GM10248 (cell line): ENCODE data around the gene IER3.
A peak's percentile ranks its signal among the peaks of the same experiment; 100 is the strongest.
"Not testable (repeated sequence)": the region's sequence is repeated elsewhere in the genome, so short reads cannot be mapped to it uniquely, and the experiment has no call there.

Experiments
- CTCF ChIA-PET: fragments of 300-600 bp; sonication (Branson Sonifier 250); formaldehyde crosslinking; extraction: SDS; loops from one replicate; lab custom pipeline; 2021; ENCODE audit warnings: antibody characterized with exemption; lab: Yijun Ruan, JAX
- POLR2A ChIA-PET: fragments of 350-650 bp; sonication (Branson Sonifier 250); formaldehyde crosslinking; extraction: SDS; loops from one replicate; lab custom pipeline; 2020; ENCODE audit warnings: antibody characterized with exemption; lab: Yijun Ruan, JAX
- DNase-seq: peaks from one replicate; pipeline ENCODE4 v3.0.0; 2012; ENCODE audit errors: extremely low spot score
- CTCF ChIP-seq: IDR thresholded peaks from 2 replicates; pipeline ENCODE4 v1.5.1; 2012; ENCODE audit warnings: mild to moderate bottlenecking, low read depth; ENCODE audit errors: extremely low read depth, missing control alignments, control extremely low read depth

Gene IER3

DNA sequence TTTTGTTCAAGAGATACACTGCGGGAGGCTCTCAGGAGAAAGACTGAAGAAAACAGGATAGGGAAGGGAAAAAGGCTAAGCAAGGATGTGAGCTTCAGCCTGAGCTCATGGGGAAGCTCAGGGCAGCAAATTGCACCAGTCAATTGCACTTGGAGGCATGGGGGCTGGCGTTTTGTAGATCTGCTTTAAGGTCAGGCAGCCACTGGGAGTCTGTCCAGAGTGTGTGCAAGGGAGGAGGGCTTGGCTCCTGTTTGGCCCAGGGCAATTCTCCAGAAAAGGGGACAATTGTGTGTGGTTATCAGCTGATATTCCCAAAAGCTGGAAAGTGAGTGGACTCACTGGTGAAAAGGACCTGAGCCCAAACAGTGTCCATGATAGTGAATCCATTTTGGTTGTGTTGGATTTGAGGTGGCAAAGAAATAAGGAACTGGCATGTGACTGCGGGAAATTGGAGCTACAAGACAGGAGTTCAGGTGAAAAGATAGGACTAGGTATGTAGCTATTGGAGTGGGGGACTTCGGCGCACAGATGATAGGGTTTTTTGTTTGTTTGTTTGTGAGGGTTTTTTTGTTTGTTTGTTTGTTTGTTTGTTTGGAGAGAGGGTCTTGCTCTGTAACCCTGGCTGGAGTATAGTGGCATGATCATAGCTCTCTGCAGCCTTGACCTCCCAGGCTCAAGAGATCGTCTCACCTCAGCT lies 22.3 kb upstream of the IER3 start:
- CTCF ChIA-PET = interaction anchor here (0.8 to 2.6 kb wide), 10 partner anchors 9 to 321 kb away, joined by 3 to 7 read pairs (median 5); partner anchors contain the start of gene IER3
- no peak for TF ChIP-seq CTCF
- POLR2A ChIA-PET = interaction anchor here (2.4 kb wide), 1 partner anchor 22 kb away, joined by 7 read pairs; the partner anchor contains the start of gene IER3
- no peak for DNase-seq

- DNase-seq = not testable (repeated sequence)
- POLR2A ChIA-PET = interaction anchor here (2.4 kb wide), 1 partner anchor 21 kb away, joined by 7 read pairs; the partner anchor contains the start of gene IER3
- CTCF ChIA-PET = interaction anchor here (1.5 to 1.7 kb wide), 2 partner anchors 35 to 322 kb away, joined by 5 read pairs; no protein-coding TSS in a partner anchor
Measured at GRCh38 chr6:30765495-30765894, 21.1 kb upstream of the IER3 start.

DNA sequence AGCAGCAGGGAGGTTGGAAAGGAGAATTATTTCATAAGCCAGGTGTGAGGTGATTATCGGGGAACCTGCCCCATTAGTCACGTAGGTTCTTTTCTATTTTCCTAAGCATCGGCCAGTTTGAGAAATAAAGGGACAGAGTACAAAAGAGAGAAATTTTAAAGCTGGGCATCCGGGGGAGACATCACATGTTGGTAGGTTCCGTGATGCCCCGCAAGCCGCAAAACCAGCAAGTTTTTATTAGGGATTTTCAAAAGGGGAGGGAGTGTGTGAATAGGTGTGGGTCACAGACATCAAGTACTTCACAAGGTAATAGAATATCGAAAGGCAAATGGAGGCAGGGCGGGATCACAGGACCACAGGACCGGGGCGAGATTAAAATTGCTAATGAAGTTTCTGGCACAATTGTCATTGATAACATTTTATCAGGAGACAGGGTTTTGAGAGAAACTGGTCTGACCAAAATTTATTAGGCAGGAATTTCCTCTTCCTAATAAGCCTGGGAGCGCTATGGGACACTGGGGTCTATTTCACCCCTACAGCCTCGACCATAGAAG lies 20.2 kb upstream of the IER3 start:
- DNase-seq, POLR2A ChIA-PET: not testable (repeated sequence)
- CTCF ChIA-PET = interaction anchor here (0.9 to 1.7 kb wide), 6 partner anchors 12 to 323 kb away, joined by 3 to 5 read pairs (median 4); partner anchors contain the start of gene IER3

DNA sequence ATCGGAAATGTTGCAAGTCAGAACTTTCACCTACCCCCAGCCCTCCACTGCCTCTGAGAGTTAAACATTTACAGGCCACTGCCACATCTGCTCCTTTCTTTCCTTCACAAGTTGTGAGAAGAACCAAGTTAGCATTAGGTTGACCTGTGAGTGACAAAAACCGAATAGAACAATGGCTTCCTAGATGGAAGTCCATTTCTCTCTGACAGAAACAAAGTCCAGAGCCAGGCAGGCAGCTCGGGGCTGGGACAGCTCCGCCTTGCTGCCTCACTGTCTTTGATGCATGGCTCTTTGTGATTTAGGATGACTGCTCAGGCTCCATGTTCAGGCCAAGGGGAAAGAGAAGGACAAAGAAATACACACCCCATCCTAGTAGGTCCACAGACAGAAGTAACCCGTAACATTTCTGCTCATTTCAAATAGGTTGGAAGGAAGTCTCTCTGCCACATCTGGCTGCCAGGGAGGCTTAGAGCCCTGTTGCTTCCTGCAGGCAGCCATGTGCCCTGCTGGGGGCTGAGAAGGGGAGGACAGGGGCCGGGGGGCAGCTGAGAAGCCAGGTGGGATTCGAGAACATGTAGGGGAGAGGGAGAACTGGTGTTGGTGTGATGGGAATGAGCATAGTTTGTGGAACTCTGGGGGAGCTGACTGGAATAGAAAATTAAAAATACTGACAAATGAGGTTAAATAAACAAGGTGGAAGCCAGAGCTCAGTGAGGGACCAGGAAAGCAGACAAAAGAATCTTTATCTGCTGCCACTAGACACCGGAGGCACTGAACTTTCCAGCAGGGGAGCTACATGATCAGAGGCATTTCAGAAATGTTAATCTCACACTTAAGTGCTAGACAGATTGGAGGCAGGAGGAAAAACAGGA lies 19.5 kb upstream of the IER3 start:
- CTCF ChIA-PET = interaction anchor here (0.7 to 1.5 kb wide), 8 partner anchors 11 to 323 kb away, joined by 3 to 4 read pairs (median 3); partner anchors contain the start of gene IER3

DNA sequence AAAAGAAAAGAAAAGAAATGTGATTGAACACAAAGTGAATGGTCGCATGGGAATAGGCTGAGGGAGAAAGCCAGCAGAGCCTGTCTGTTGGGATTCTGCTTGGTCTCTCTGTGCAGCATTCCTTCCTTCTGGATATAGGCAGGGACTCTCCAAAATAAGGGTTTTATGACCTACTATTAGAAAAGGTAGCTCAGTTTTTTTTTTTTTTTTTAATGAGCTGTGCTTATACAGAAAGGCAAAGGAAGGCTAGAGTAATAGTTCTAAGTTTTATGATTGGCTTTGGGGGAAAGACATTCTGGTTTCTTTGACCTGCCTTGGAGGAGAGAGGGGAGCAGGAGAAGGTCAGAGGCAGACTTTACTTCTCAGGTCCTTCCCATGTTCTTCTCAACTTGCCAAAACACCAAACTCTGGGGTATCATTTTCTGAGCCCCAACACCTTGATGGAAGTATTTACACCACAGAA lies 18.8 kb upstream of the IER3 start:
- POLR2A ChIA-PET = interaction anchor here (0.7 kb wide), 2 partner anchors 147 to 860 kb away, joined by 3 to 4 read pairs; no protein-coding TSS in a partner anchor

More for the DNA sequence above, 19.5 kb upstream of the IER3 start:
- DNase-seq = peak; percentile 65
- no peak for TF ChIP-seq CTCF
- POLR2A ChIA-PET = interaction anchor here (0.7 kb wide), 1 partner anchor 148 kb away, joined by 4 read pairs; no protein-coding TSS in a partner anchor

DNA sequence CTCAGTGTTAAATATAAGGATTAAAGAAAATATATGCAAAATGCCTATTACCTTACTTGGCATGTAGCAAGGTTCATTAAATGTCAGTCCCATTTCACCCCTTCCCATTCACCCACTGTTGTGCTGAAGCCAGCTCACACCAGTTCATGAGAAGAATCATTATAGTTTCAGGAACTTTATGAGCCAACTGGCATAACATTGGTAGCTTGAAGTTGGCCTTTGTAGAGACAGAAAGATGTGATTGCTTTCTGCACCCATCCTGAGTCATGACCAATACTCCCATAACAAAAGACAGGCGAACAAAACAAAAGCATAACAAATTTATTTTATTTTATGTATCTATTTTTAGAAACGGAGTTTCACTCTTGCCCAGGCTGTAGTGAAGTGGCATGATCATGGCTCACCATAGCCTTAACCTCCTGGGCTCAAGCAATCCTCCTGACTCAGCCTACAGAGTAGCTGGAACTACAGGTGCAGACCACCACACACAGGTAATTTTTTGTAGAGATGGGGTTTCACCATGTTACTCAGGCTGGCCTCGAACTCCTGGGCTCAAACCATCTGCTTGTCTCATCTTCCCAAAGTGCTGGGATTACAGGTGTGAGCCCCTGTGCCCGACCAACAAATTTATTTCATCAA lies 17.6 kb upstream of the IER3 start:
- POLR2A ChIA-PET = no interaction called here
- CTCF ChIA-PET = interaction anchor here (1.0 kb wide), 1 partner anchor 26 kb away, joined by 3 read pairs; no protein-coding TSS in a partner anchor
- no peak for TF ChIP-seq CTCF
- no peak for DNase-seq

More for the DNA sequence above, 18.8 kb upstream of the IER3 start:
- CTCF ChIA-PET = interaction anchor here (0.7 to 1.4 kb wide), 4 partner anchors 14 to 324 kb away, joined by 3 to 4 read pairs (median 3); no protein-coding TSS in a partner anchor
- DNase-seq = no peak
- no peak for TF ChIP-seq CTCF
